Measurements from ENCODE around the gene SYTL3. TPM values are rescaled to one million over a fixed set of nuclear protein-coding genes. Genes with fewer than 3 reads are reported as not detected.

SYTL3 gene
- total and polyA plus RNA-seq, 10 of the 15 experiments (the other 5 are each of a cell fraction or from before 2014, with no cell fraction given) = 3.3 to 12.1 (median 6.9) TPM

DNA sequence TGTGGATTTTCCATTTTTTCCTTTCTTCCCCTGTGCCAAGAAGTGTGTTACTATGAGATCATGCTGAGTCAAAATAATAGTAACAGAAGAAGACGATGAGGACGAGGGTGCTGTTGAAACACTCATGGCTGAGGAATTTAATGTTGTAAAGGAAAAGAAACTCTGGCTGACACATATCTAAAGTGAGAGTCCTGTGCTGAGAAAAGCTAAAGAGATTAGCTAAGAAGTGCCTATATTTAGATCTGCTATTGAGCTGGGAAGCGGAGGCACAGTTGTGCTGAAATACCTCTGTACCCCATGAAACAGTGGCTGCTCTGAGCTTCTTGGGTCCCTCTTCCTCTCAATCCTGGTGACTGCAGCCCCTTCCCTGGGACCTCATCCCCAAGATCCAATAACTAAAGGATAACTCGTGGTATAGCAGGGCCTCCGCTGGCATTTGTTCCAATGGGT is 1.1 kb upstream of the SYTL3 start (continued):
- TF ChIP-seq RB1 (IDR thresholded peaks at IDR 0.05; ENCODE audit: borderline replicate concordance) = no peak
- peak; percentile 81 for TF ChIP-seq BCL3 (IDR thresholded peaks at IDR 0.05; ENCODE audit: borderline replicate concordance, insufficient read depth, low read depth, low read length, poor library complexity, severe bottlenecking)
- TF ChIP-seq, protein P1, sequence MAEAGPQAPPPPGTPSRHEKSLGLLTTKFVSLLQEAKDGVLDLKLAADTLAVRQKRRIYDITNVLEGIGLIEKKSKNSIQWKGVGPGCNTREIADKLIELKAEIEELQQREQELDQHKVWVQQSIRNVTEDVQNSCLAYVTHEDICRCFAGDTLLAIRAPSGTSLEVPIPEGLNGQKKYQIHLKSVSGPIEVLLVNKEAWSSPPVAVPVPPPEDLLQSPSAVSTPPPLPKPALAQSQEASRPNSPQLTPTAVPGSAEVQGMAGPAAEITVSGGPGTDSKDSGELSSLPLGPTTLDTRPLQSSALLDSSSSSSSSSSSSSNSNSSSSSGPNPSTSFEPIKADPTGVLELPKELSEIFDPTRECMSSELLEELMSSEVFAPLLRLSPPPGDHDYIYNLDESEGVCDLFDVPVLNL (IDR thresholded peaks at IDR 0.05; ENCODE audit: low read depth, low read length) = no peak
- TF ChIP-seq, protein P2, sequence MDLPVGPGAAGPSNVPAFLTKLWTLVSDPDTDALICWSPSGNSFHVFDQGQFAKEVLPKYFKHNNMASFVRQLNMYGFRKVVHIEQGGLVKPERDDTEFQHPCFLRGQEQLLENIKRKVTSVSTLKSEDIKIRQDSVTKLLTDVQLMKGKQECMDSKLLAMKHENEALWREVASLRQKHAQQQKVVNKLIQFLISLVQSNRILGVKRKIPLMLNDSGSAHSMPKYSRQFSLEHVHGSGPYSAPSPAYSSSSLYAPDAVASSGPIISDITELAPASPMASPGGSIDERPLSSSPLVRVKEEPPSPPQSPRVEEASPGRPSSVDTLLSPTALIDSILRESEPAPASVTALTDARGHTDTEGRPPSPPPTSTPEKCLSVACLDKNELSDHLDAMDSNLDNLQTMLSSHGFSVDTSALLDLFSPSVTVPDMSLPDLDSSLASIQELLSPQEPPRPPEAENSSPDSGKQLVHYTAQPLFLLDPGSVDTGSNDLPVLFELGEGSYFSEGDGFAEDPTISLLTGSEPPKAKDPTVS (IDR thresholded peaks at IDR 0.05; ENCODE audit: low read depth, low read length) = no peak
- TF ChIP-seq ZBTB40 (IDR thresholded peaks at IDR 0.05; ENCODE audit: borderline replicate concordance) = no peak
- TF ChIP-seq SMAD1 (IDR thresholded peaks at IDR 0.05; ENCODE audit: low read depth, partially characterized antibody) = no peak
- no peak for TF ChIP-seq NR2C1 (IDR thresholded peaks at IDR 0.05)
- TF ChIP-seq, protein P3, sequence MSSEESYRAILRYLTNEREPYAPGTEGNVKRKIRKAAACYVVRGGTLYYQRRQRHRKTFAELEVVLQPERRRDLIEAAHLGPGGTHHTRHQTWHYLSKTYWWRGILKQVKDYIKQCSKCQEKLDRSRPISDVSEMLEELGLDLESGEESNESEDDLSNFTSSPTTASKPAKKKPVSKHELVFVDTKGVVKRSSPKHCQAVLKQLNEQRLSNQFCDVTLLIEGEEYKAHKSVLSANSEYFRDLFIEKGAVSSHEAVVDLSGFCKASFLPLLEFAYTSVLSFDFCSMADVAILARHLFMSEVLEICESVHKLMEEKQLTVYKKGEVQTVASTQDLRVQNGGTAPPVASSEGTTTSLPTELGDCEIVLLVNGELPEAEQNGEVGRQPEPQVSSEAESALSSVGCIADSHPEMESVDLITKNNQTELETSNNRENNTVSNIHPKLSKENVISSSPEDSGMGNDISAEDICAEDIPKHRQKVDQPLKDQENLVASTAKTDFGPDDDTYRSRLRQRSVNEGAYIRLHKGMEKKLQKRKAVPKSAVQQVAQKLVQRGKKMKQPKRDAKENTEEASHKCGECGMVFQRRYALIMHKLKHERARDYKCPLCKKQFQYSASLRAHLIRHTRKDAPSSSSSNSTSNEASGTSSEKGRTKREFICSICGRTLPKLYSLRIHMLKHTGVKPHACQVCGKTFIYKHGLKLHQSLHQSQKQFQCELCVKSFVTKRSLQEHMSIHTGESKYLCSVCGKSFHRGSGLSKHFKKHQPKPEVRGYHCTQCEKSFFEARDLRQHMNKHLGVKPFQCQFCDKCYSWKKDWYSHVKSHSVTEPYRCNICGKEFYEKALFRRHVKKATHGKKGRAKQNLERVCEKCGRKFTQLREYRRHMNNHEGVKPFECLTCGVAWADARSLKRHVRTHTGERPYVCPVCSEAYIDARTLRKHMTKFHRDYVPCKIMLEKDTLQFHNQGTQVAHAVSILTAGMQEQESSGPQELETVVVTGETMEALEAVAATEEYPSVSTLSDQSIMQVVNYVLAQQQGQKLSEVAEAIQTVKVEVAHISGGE (CRISPR knock-in tag; IDR thresholded peaks at IDR 0.05) = no peak
- TF ChIP-seq, protein P4, sequence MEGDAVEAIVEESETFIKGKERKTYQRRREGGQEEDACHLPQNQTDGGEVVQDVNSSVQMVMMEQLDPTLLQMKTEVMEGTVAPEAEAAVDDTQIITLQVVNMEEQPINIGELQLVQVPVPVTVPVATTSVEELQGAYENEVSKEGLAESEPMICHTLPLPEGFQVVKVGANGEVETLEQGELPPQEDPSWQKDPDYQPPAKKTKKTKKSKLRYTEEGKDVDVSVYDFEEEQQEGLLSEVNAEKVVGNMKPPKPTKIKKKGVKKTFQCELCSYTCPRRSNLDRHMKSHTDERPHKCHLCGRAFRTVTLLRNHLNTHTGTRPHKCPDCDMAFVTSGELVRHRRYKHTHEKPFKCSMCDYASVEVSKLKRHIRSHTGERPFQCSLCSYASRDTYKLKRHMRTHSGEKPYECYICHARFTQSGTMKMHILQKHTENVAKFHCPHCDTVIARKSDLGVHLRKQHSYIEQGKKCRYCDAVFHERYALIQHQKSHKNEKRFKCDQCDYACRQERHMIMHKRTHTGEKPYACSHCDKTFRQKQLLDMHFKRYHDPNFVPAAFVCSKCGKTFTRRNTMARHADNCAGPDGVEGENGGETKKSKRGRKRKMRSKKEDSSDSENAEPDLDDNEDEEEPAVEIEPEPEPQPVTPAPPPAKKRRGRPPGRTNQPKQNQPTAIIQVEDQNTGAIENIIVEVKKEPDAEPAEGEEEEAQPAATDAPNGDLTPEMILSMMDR (IDR thresholded peaks at IDR 0.05 in 2 of 3, conservative IDR thresholded peaks at IDR 0.05 in 1 of 3; ENCODE audit: control insufficient read depth in 2 of 3, extremely low read depth in 1 of 3, insufficient read depth in 1 of 3, low read depth in 3 of 3, low read length in 3 of 3) = no peak
- TF ChIP-seq ZNF24 (IDR thresholded peaks at IDR 0.05) = 0 out of 2 replicates have a peak, but pooled peaks have one; percentile 39
- no peak for TF ChIP-seq PAX8 (IDR thresholded peaks at IDR 0.05)

Measured in GM12878 (cell line).